GM18502 (cell line): ENCODE data around the gene DTNBP1.

Source experiments
- ATAC-seq: cut with Tn5 transposase; IDR thresholded peaks from one replicate; pipeline ENCODE4 v1.9.1; 2021; ENCODE audit warnings: mild to moderate bottlenecking; ENCODE audit not compliant: unreplicated experiment, poor library complexity

The DTNBP1 gene

GRCh38 chr6:15626878-15627674 is 35.8 kb downstream of the DTNBP1 start:
- no peak for ATAC-seq

GRCh38 chr6:15626160-15626559 is 36.7 kb downstream of the DTNBP1 start:
- ATAC-seq = no peak

- ATAC-seq = no peak
These were observed 39.3 kb downstream of the DTNBP1 start for GRCh38 chr6:15623276-15624116.

- no peak for ATAC-seq
These were observed 40.6 kb downstream of the DTNBP1 start for GRCh38 chr6:15622045-15622740.

- ATAC-seq = peak; percentile 96
These were observed 41.4 kb downstream of the DTNBP1 start for GRCh38 chr6:15621203-15622044.

- ATAC-seq = no peak
These were observed 42.2 kb downstream of the DTNBP1 start for GRCh38 chr6:15620611-15621010.

- no peak for ATAC-seq
These were observed 43.5 kb downstream of the DTNBP1 start for GRCh38 chr6:15619330-15619729.

- ATAC-seq = no peak
These were observed 44.1 kb downstream of the DTNBP1 start for GRCh38 chr6:15618685-15619084.

GRCh38 chr6:15616261-15616660 is 46.6 kb downstream of the DTNBP1 start:
- ATAC-seq = no peak

GRCh38 chr6:15615802-15616201 is 47.0 kb downstream of the DTNBP1 start:
- ATAC-seq = no peak

GRCh38 chr6:15614277-15614676 is 48.6 kb downstream of the DTNBP1 start:
- ATAC-seq = no peak

- ATAC-seq = no peak
These were observed 54.4 kb downstream of the DTNBP1 start for GRCh38 chr6:15608396-15608795.

GRCh38 chr6:15607603-15608002 is 55.2 kb downstream of the DTNBP1 start:
- no peak for ATAC-seq

- ATAC-seq = no peak
These were observed 56.5 kb downstream of the DTNBP1 start for GRCh38 chr6:15606347-15606746.

- no peak for ATAC-seq
These were observed 58.0 kb downstream of the DTNBP1 start for GRCh38 chr6:15604843-15605242.

- no peak for ATAC-seq
These were observed 60.7 kb downstream of the DTNBP1 start for GRCh38 chr6:15602154-15602553.

- ATAC-seq = no peak
These were observed 64.5 kb downstream of the DTNBP1 start for GRCh38 chr6:15598273-15598798.

GRCh38 chr6:15596186-15596896 is 66.5 kb downstream of the DTNBP1 start:
- ATAC-seq = no peak
